HepG2 (cell line): ENCODE data around the gene GLO1. TPM values are rescaled to one million over a fixed set of nuclear protein-coding genes. Genes with fewer than 3 reads are reported as not detected.

Source experiments
- IKZF1 ChIP-seq: fragments of 450-650 bp; IDR thresholded peaks from 2 replicates; pipeline ENCODE4 v1.7.1; 2016
- KDM4B ChIP-seq: sonication (generic); formaldehyde crosslinking; IDR thresholded peaks from 2 replicates; pipeline ENCODE4 v1.4.0; 2020; ENCODE audit warnings: missing genetic modification reagents
- KDM5A ChIP-seq: fragments of 200-600 bp; sonication (generic); IDR thresholded peaks from 2 replicates; pipeline ENCODE4 v1.7.0; 2018; ENCODE audit warnings: antibody characterized with exemption, mild to moderate bottlenecking, low read length, borderline replicate concordance
- KLF15 ChIP-seq: sonication (generic); formaldehyde crosslinking; IDR thresholded peaks from 2 replicates; pipeline ENCODE4 v1.8.1; 2023; ENCODE audit warnings: borderline replicate concordance, mild to moderate bottlenecking, inconsistent platforms, missing genetic modification reagents, mixed read lengths
- SKI ChIP-seq: fragments of 450-650 bp; IDR thresholded peaks from one replicate; pipeline ENCODE4 v1.6.1; 2018; ENCODE audit warnings: mild to moderate bottlenecking; ENCODE audit not compliant: partially characterized antibody
- SOX6 ChIP-seq, 2 experiments: fragments of 450-650 bp in 1 of 2; sonication (generic) in 1 of 2; formaldehyde crosslinking in 1 of 2; IDR thresholded peaks; 2 replicates each; pipeline versions ENCODE4 v1.4.0 to v1.6.1; 2017 to 2020; ENCODE audit warnings: antibody characterized with exemption in 1 of 2, mild to moderate bottlenecking in 1 of 2, missing genetic modification reagents in 1 of 2
- TBX3 ChIP-seq: fragments of 450-650 bp; IDR thresholded peaks from 2 replicates; pipeline ENCODE4 v1.6.1; 2017; ENCODE audit warnings: antibody characterized with exemption, mild to moderate bottlenecking, inconsistent platforms, borderline replicate concordance
- ZNF644 ChIP-seq: IDR thresholded peaks from 2 replicates; pipeline ENCODE4 v1.6.1; 2016; ENCODE audit warnings: low read depth
- ZNF781 ChIP-seq: sonication (generic); formaldehyde crosslinking; IDR thresholded peaks from 2 replicates; pipeline ENCODE4 v1.5.1; 2020; ENCODE audit warnings: borderline replicate concordance, mild to moderate bottlenecking, missing genetic modification reagents; ENCODE audit errors: not compliant biosample characterization
- ZNF788 ChIP-seq: sonication (generic); formaldehyde crosslinking; IDR thresholded peaks from 2 replicates; pipeline ENCODE4 v1.5.0; 2020; ENCODE audit warnings: mild to moderate bottlenecking, missing genetic modification reagents, borderline replicate concordance
- ZSCAN31 ChIP-seq: sonication (generic); formaldehyde crosslinking; IDR thresholded peaks from 2 replicates; pipeline ENCODE4 v1.5.0; 2020; ENCODE audit warnings: low read depth, mild to moderate bottlenecking, missing genetic modification reagents
- polyA plus RNA-seq, 8 experiments: library from polyadenylated mRNA; depleted of rRNA in 3 of 8; stranded (reverse) in 7 of 8; unstranded in 1 of 8; fragments of >200 nt; fragmentation: Illumina TruSeq in 4 of 8; extraction: Trizol in 4 of 8; gene quantifications; 2 replicates each; pipeline versions ENCODE4 v1.2.1 to v1.2.3, GENCODE V29; 2011 to 2016; ENCODE audit warnings: low read depth in 4 of 8, missing spikeins in 1 of 8, mixed read lengths in 1 of 8; ENCODE audit not compliant: insufficient read depth in 1 of 8
- total RNA-seq, 5 experiments: library from RNA; depleted of rRNA; stranded (reverse); fragments of >200 nt; fragmentation: Illumina TruSeq; extraction: Trizol; gene quantifications; 2 replicates each; pipeline ENCODE4 v1.2.3, GENCODE V29; 2016; ENCODE audit warnings: low read depth in 1 of 5
- TF ChIP-seq, protein P1 (sequence below): sonication (generic); formaldehyde crosslinking; IDR thresholded peaks from 2 replicates; pipeline ENCODE4 v1.5.0; 2020; ENCODE audit warnings: mild to moderate bottlenecking, missing genetic modification reagents, borderline replicate concordance
- TF ChIP-seq, protein P2 (sequence below), 2 experiments: sonication (generic) in 1 of 2; formaldehyde crosslinking in 1 of 2; IDR thresholded peaks; 2 replicates each; pipeline versions ENCODE4 v1.6.1 to v1.9.0; 2014 to 2022; ENCODE audit warnings: antibody characterized with exemption in 1 of 2, borderline replicate concordance in 1 of 2, inconsistent platforms in 1 of 2, low read depth in 1 of 2, missing genetic modification reagents in 1 of 2

GLO1 gene
- total and polyA plus RNA-seq, 2 of the 13 experiments (the other 11 are each of a cell fraction or from before 2014, with no cell fraction given) = 77.1 to 177 TPM

DNA sequence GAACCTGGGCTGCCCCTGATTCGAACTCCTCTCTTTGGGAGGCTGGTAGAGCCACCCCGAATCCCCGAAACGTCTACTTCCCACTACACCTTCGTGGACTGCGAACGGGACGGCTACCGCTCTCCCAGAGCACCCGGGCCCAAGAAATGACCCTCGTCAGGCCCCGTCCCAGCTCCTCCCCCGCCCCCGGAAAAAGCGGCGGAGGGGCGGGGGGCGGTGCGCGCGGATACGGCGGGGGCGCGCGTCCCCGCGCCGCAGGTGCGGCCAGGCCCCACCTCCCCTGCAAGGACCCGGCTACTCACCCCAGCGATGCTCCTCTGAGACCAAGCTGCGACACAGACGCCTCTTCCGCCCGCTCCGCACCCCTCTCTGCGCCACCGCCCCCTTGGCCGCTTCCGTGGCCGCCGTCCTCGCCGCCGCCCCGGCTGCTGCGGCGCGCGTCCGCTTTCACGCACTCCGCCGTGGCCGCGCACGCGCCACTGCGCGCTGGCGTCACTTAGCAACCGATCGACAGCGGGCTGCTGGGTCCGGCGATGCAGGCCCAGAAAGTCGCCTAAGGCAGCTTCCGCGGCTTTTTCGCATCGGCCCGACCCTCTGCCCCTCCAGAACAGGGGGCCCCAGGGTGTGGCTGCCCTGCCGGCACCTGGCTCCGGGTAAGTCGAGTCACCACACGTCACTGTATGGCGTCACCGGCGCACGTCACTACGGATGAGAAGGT, 63.3 kb downstream of the GLO1 start, which contains the start of gene BTBD9 (continued):
- TF ChIP-seq, protein P1, sequence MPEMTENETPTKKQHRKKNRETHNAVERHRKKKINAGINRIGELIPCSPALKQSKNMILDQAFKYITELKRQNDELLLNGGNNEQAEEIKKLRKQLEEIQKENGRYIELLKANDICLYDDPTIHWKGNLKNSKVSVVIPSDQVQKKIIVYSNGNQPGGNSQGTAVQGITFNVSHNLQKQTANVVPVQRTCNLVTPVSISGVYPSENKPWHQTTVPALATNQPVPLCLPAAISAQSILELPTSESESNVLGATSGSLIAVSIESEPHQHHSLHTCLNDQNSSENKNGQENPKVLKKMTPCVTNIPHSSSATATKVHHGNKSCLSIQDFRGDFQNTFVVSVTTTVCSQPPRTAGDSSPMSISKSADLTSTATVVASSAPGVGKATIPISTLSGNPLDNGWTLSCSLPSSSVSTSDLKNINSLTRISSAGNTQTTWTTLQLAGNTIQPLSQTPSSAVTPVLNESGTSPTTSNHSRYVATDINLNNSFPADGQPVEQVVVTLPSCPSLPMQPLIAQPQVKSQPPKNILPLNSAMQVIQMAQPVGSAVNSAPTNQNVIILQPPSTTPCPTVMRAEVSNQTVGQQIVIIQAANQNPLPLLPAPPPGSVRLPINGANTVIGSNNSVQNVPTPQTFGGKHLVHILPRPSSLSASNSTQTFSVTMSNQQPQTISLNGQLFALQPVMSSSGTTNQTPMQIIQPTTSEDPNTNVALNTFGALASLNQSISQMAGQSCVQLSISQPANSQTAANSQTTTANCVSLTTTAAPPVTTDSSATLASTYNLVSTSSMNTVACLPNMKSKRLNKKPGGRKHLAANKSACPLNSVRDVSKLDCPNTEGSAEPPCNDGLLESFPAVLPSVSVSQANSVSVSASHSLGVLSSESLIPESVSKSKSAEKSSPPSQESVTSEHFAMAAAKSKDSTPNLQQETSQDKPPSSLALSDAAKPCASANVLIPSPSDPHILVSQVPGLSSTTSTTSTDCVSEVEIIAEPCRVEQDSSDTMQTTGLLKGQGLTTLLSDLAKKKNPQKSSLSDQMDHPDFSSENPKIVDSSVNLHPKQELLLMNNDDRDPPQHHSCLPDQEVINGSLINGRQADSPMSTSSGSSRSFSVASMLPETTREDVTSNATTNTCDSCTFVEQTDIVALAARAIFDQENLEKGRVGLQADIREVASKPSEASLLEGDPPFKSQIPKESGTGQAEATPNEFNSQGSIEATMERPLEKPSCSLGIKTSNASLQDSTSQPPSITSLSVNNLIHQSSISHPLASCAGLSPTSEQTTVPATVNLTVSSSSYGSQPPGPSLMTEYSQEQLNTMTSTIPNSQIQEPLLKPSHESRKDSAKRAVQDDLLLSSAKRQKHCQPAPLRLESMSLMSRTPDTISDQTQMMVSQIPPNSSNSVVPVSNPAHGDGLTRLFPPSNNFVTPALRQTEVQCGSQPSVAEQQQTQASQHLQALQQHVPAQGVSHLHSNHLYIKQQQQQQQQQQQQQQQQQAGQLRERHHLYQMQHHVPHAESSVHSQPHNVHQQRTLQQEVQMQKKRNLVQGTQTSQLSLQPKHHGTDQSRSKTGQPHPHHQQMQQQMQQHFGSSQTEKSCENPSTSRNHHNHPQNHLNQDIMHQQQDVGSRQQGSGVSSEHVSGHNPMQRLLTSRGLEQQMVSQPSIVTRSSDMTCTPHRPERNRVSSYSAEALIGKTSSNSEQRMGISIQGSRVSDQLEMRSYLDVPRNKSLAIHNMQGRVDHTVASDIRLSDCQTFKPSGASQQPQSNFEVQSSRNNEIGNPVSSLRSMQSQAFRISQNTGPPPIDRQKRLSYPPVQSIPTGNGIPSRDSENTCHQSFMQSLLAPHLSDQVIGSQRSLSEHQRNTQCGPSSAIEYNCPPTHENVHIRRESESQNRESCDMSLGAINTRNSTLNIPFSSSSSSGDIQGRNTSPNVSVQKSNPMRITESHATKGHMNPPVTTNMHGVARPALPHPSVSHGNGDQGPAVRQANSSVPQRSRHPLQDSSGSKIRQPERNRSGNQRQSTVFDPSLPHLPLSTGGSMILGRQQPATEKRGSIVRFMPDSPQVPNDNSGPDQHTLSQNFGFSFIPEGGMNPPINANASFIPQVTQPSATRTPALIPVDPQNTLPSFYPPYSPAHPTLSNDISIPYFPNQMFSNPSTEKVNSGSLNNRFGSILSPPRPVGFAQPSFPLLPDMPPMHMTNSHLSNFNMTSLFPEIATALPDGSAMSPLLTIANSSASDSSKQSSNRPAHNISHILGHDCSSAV (CRISPR knock-in tag) = no peak
- TF ChIP-seq TBX3 (no peak), ZNF781 (no peak), SOX6 (IDR thresholded peaks at IDR 0.05) (no peak), SOX6 (CRISPR knock-in tag; IDR thresholded peaks at IDR 0.05) (no peak), KLF15 (0 out of 2 replicates have a peak, but pooled peaks have one; percentile 36), KDM4B (no peak), IKZF1 (no peak), ZNF788 (CRISPR knock-in tag) (peak; percentile 63; the same call in 1 of the 2 replicates), SKI (peak; percentile 7), KDM5A (peak; percentile 73; the same call in 1 of the 2 replicates), ZNF644 (no peak), ZSCAN31 (CRISPR knock-in tag) (peak; percentile 56; the same call in 1 of the 2 replicates)
- TF ChIP-seq, protein P2, sequence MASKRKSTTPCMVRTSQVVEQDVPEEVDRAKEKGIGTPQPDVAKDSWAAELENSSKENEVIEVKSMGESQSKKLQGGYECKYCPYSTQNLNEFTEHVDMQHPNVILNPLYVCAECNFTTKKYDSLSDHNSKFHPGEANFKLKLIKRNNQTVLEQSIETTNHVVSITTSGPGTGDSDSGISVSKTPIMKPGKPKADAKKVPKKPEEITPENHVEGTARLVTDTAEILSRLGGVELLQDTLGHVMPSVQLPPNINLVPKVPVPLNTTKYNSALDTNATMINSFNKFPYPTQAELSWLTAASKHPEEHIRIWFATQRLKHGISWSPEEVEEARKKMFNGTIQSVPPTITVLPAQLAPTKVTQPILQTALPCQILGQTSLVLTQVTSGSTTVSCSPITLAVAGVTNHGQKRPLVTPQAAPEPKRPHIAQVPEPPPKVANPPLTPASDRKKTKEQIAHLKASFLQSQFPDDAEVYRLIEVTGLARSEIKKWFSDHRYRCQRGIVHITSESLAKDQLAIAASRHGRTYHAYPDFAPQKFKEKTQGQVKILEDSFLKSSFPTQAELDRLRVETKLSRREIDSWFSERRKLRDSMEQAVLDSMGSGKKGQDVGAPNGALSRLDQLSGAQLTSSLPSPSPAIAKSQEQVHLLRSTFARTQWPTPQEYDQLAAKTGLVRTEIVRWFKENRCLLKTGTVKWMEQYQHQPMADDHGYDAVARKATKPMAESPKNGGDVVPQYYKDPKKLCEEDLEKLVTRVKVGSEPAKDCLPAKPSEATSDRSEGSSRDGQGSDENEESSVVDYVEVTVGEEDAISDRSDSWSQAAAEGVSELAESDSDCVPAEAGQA (IDR thresholded peaks at IDR 0.05; ENCODE audit: low read depth) = peak; percentile 94
- TF ChIP-seq, protein P2 (CRISPR knock-in tag; IDR thresholded peaks at IDR 0.05; ENCODE audit: borderline replicate concordance) = 0 out of 2 replicates have a peak, but pooled peaks have one; percentile 41
